MM.1S (cell line): ENCODE results near the gene PTPRK.

ENCODE experiments used
- CTCF ChIP-seq: fragments of 300-600 bp; sonication (generic); IDR thresholded peaks from 2 replicates; pipeline ENCODE4 v1.5.1; 2016; ENCODE audit warnings: antibody characterized with exemption, low read length, mixed read lengths
- EZH2 ChIP-seq: fragments of 300-600 bp; sonication (generic); optimal IDR thresholded peaks from 2 replicates; pipeline ENCODE3; 2017; ENCODE audit warnings: low read depth, mild to moderate bottlenecking, antibody characterized with exemption, low read length, mixed read lengths

DNA sequence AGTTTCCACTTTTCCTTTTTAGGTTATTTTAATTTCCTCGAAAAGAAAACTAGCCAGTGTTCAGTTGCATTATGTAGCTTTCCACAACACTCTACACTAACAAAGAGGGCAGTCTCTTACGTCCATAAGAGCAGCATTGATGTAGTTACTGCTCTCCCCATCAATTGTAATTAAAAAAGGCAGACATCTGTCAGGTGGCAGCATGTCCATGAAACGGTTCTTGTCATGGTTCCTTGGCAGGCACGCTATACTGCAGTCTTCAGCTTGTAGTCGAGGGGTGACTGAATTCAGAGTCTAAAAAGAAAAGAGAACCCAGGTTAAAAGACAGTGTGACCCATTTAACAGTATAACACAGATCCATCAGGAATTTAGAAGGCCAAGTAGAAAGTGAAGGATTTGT, 539.4 kb downstream of the PTPRK start:
- TF ChIP-seq CTCF (no peak), EZH2 (no peak)
